ENCODE measurements around the gene AOAH.

GRCh38 chr7:36642414-36642813 lies 81.9 kb downstream of the AOAH start:
- TF ChIP-seq EZH2 (IDR thresholded peaks at IDR 0.05; ENCODE audit: insufficient read depth, poor library complexity, severe bottlenecking) (no peak), EZH2phosphoT487 (IDR thresholded peaks at IDR 0.05; ENCODE audit: insufficient read depth, low read depth) (no peak)

Data from GM23248 (cell line).